Body of pancreas (tissue), 4 donors: ENCODE results near the gene EGLN1. TPM values are rescaled to one million over a fixed set of nuclear protein-coding genes. Genes with fewer than 3 reads are reported as not detected.

ENCODE experiments used
- ATAC-seq: fragments of 150-250 bp; one replicate; pipeline ENCODE4 v1.9.1; 2016
- DNase-seq, 4 donors: peaks; one replicate each; pipeline ENCODE4 v3.0.0-alpha.2; 2019
- H3K27ac ChIP-seq, 4 donors: fragments of 200-600 bp; sonication (generic); 1 replicate in 3 of 4; 2 replicates in 1 of 4; pipeline versions ENCODE4 v1.5.1 to v1.6.1; 2016 to 2019; ENCODE audit warnings: mild to moderate bottlenecking in 1 of 4, mixed read lengths in 1 of 4, moderate library complexity in 1 of 4
- H3K27me3 ChIP-seq, 2 donors: fragments of 200-600 bp; sonication (generic); one replicate each; pipeline ENCODE4 v1.6.0; 2016; ENCODE audit warnings: mild to moderate bottlenecking in 1 of 2
- H3K36me3 ChIP-seq, 2 donors: fragments of 200-600 bp; sonication (generic); replicated peaks in 1 of 2; 2 replicates each; pipeline ENCODE4 v1.5.1; 2016; ENCODE audit warnings: low read depth in 2 of 2; ENCODE audit not compliant: insufficient read depth in 1 of 2
- H3K4me1 ChIP-seq: fragments of 200-600 bp; sonication (generic); one replicate; pipeline ENCODE4 v1.6.0; 2016
- H3K4me3 ChIP-seq, 2 donors: fragments of 200-600 bp; sonication (generic); 1 replicate in 1 of 2; 2 replicates in 1 of 2; pipeline ENCODE4 v1.5.1; 2016 to 2019
- H3K9me3 ChIP-seq, 3 donors: fragments of 200-600 bp; sonication (generic); 1 replicate in 2 of 3; 2 replicates in 1 of 3; pipeline ENCODE4 v1.5.1; 2016
- POLR2A ChIP-seq, 3 donors: fragments of 450-650 bp; IDR thresholded peaks; one replicate each; pipeline ENCODE4 v1.6.1; 2016; ENCODE audit warnings: antibody characterized with exemption in 3 of 3, mild to moderate bottlenecking in 2 of 3
- WGBS, 2 donors: methylation state at CpG; one replicate each; pipeline ENCODE4 v1.1.5; 2017; 5-methylcytosine and 5-hydroxymethylcytosine counted together
- intact Hi-C: fragments of 100-400 bp; cut with DNase I; formaldehyde crosslinking; loops from one replicate; pipeline ENCODE4 v1.15.1; 2023
- total RNA-seq, 2 donors: library from RNA; depleted of rRNA; stranded (reverse); fragments of >200 nt; gene quantifications; one replicate each; pipeline ENCODE4 v1.1.0, GENCODE V29; 2016
- TF ChIP-seq, protein P1 (sequence below), 7 experiments: fragments of 450-650 bp in 4 of 7; fragments of 200-600 bp in 3 of 7; sonication (generic) in 3 of 7; IDR thresholded peaks; one replicate each; pipeline ENCODE4 v1.5.1; 2016 to 2019; ENCODE audit warnings: antibody characterized with exemption in 7 of 7

Gene EGLN1
- total RNA-seq, 2 donors from 2014 or later, result 37.6 to 42.2 TPM

DNA sequence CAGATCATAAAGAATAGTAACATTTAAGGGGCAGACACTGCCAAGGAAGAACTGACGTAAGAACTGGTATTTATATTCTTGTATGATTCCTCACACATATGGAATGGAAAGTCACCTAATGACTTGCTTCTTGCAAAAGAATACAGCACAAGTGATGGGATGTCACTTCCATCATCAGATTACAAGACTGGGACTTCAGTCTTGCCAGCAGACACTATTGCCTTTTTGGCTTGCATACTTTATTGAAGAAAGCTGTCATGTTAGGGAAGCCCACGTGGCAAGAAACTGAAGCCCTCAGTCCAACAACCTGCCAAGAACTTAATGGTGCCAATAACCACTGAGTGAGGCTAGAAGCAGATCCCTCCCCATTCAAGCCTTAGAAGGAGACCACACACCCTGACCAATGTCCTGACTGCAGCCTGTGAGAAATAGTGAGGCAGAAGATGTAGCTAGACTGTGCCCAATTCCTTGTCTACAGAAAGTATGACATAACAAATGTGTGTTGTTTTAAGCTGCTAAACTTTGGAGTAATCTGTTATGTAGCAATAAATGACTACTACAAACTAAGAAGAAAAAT lies 12.0 kb downstream of the EGLN1 start:
- H3K36me3 ChIP-seq, result no peaks in the 10 kb centered on the region
- intact Hi-C loops, result no loop called here
- H3K27me3 ChIP-seq, result no peaks in the 10 kb centered on the region
- H3K4me3 ChIP-seq, result no peak overlapping the region
- H3K27ac ChIP-seq, result no peak overlapping the region
- no peak for TF ChIP-seq POLR2A (IDR thresholded peaks at IDR 0.05)
- TF ChIP-seq, protein P1, sequence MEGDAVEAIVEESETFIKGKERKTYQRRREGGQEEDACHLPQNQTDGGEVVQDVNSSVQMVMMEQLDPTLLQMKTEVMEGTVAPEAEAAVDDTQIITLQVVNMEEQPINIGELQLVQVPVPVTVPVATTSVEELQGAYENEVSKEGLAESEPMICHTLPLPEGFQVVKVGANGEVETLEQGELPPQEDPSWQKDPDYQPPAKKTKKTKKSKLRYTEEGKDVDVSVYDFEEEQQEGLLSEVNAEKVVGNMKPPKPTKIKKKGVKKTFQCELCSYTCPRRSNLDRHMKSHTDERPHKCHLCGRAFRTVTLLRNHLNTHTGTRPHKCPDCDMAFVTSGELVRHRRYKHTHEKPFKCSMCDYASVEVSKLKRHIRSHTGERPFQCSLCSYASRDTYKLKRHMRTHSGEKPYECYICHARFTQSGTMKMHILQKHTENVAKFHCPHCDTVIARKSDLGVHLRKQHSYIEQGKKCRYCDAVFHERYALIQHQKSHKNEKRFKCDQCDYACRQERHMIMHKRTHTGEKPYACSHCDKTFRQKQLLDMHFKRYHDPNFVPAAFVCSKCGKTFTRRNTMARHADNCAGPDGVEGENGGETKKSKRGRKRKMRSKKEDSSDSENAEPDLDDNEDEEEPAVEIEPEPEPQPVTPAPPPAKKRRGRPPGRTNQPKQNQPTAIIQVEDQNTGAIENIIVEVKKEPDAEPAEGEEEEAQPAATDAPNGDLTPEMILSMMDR (IDR thresholded peaks at IDR 0.05), result no peak
- WGBS, 2 donors, result 64 to 76% methylated on average over 2 of the region's 2 CpGs
- DNase-seq (no peak), ATAC-seq (no peak)
- H3K9me3 ChIP-seq, result no peaks in the 10 kb centered on the region
- peaks cover 75% of the 10 kb centered on the region for H3K4me1 ChIP-seq

DNA sequence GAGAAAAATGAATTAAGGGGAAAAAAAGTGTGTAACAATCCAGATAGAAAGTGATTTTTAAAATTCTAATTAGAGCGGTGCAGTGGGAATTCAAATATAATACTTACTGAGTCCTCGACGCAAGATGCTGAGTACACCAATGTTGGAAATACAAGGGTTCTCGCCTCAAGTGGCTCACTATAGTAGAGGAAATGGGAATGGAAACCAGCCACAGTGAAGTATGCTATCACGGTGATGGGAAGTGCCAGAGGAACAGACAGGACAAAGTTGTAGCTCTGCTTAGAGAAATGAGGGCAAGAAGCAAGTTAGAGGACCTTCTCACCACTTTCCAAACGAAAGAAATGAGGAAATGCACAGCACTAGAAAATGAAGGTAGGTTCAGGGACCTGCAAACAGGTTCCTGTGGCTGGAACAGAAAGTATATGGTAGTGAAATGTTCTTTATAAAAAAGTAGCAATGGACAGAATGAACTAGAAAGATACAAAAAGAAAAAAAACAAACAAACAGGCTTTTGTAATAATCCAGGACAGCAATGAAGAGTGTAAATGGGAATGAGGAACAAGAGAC lies 13.5 kb downstream of the EGLN1 start:
- Histone ChIP-seq H3K9me3 (no peaks in the 10 kb centered on the region), H3K36me3 (no peaks in the 10 kb centered on the region), H3K4me1 (peaks cover 62% of the 10 kb centered on the region), H3K27me3 (no peaks in the 10 kb centered on the region), H3K27ac (peak overlapping the region in 2 of 4 donors; percentile 41 to 62), H3K4me3 (no peak overlapping the region)
- ATAC-seq (no peak), DNase-seq (no peak)
- intact Hi-C loops, result no loop called here
- no peak for TF ChIP-seq POLR2A (IDR thresholded peaks at IDR 0.05)
- TF ChIP-seq, protein P1 (IDR thresholded peaks at IDR 0.05), result no peak
- 76 to 82% methylated on average over 6 of the region's 6 CpGs for WGBS, 2 donors

GRCh38 chr1:231407547-231408396 lies 14.3 kb downstream of the EGLN1 start:
- H3K27me3 ChIP-seq, result no peaks in the 10 kb centered on the region
- DNase-seq (no peak), ATAC-seq (peak; percentile 65)
- no peaks in the 10 kb centered on the region for H3K9me3 ChIP-seq
- H3K4me3 ChIP-seq, result no peak overlapping the region
- H3K27ac ChIP-seq, result peak overlapping the region in 3 of 4 donors; percentile 27 to 62 (median 41)
- intact Hi-C loops, result no loop called here
- 25 to 45% methylated on average over 6 of the region's 6 CpGs for WGBS, 2 donors
- H3K36me3 ChIP-seq, result no peaks in the 10 kb centered on the region
- no peak for TF ChIP-seq POLR2A (IDR thresholded peaks at IDR 0.05)
- H3K4me1 ChIP-seq, result peaks cover 58% of the 10 kb centered on the region

GRCh38 chr1:231407049-231407448 lies 15.0 kb downstream of the EGLN1 start:
- Histone ChIP-seq H3K27ac (peak overlapping the region in 3 of 4 donors; percentile 27 to 62 (median 41)), H3K36me3 (no peaks in the 10 kb centered on the region), H3K4me1 (peaks cover 58% of the 10 kb centered on the region), H3K4me3 (no peak overlapping the region), H3K27me3 (no peaks in the 10 kb centered on the region), H3K9me3 (no peaks in the 10 kb centered on the region)
- no peak for ATAC-seq
- no peak for DNase-seq
- WGBS, 2 donors, result 60 to 61% methylated on average over 3 of the region's 3 CpGs
- intact Hi-C loops, result no loop called here
- TF ChIP-seq POLR2A (IDR thresholded peaks at IDR 0.05), result no peak
- TF ChIP-seq, protein P1 (IDR thresholded peaks at IDR 0.05), result no peak

GRCh38 chr1:231404318-231404717 lies 17.8 kb downstream of the EGLN1 start:
- ATAC-seq, result no peak

More at GRCh38 chr1:231404318-231404717, 17.8 kb downstream of the EGLN1 start:
- TF ChIP-seq, protein P1 (IDR thresholded peaks at IDR 0.05), result no peak
- TF ChIP-seq POLR2A (IDR thresholded peaks at IDR 0.05), result no peak
- Histone ChIP-seq H3K36me3 (no peaks in the 10 kb centered on the region), H3K27me3 (no peaks in the 10 kb centered on the region), H3K4me3 (no peak overlapping the region), H3K4me1 (peaks cover 49% of the 10 kb centered on the region), H3K27ac (peak overlapping the region in 1 of 4 donors; percentile 14), H3K9me3 (no peaks in the 10 kb centered on the region)
- DNase-seq, result no peak
- WGBS, 2 donors, result 90 to 91% methylated on average over 2 of the region's 2 CpGs
- intact Hi-C loops, result no loop called here
